Kidney tubule cell (primary cell): ENCODE results near the gene SLC15A5.
A peak's percentile ranks its signal among the peaks of the same experiment; 100 is the strongest.

Source experiments
- DNase-seq: peaks from one replicate; pipeline ENCODE4 v3.0.0-alpha.2; 2018; ENCODE audit warnings: low spot score

Gene SLC15A5

DNA sequence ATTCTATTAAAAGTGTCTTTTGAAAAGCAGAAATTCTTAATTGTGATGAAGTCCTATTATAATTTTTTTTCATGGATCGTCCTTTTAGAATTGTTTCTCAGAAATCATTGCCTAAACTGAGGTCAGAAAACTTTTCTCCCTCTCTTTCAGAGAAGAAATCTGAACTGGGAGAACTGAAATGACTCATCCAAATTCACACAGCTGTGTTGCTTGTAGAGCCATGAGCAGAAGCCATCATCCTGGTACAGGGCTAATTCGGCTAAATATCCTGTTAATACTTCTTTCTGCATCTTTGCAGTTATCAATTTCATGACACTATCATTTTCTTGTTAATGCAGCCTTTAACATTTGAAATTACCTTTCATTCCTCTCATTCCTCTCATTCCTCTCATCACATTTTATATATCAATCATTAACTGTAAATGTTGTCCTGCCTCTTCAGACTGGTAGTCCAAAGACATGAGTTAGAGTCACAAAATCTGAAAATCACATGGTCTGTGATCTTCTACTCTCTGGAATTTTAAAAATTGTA, 15.5 kb downstream of the SLC15A5 start:
- DNase-seq: peak; percentile 62

DNA sequence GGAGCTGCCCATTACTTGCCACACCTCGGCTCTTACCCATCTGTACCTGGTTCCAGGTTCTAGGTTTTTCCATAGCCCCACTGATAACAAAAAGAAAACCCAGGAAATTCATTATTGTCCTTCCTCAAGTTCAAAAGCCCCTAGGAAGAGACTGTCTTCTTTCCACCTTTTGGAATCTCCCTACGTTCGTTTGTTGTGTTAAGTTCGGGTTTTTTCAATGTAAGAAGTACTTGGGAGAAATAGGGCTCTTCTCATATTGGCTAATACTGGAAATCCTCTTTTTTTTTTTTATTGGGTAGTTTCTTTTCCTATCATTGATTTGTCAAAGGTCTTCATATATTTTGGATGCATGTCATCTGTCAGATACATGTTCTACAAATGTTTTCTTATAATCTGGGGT, 17.3 kb downstream of the SLC15A5 start:
- no peak for DNase-seq

DNA sequence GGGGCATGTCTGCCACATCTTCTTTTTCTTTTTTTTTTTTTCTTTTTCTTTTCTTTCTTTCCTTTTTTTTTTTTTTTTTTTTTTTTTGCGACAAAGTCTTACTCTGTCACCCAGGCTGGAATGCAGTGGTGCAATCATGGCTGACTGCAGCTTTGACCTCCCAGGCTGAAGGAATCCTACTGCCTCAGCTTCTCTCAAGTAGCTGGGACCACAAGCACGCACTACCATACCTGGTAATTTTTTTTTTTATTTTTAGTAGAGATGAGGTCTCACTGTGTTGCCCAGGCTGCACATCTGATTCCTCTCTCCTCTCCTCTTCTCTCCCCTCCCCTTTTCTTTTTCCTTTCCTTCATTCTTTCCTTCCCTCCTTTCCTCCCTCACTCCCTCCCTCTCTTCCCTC, 18.5 kb downstream of the SLC15A5 start:
- DNase-seq: peak; percentile 26

DNA sequence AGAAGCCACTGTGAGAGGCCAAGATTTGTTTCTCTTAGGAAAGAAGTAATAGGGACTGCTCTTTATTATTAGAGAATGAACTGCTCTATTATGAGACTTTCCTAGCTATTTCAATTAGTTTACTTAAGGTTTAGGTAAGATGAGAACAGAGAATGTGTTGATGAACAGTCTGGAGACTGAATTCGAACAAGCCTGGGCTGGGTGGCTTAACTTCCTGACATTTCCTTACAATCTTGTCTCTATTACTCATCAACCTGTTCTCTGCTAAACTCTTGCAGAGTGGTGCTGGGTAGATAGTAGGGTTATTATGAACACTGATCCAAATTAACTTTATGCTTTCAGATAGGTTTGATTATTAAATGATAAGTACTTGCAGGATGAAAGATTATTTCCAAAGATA, 31.2 kb downstream of the SLC15A5 start:
- DNase-seq: no peak

DNA sequence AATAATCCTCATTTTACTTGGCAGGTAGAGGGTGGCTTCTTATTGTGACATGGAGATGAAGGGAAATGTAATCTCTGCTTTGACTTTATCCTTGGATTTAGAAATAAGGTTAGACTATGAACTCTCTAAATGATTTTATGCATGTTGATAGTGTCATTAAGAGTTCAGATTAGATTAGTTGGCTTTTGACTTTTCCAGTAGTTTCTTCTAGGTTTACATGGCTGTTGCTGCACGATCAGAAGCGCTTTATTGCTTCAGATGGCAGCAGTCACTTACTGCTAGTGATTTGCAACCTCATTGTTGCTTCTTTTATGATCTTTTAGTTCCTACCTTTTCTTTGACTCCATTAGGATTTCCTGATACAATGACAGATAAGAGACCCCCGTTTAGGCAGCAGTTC, 32.3 kb downstream of the SLC15A5 start:
- no peak for DNase-seq

DNA sequence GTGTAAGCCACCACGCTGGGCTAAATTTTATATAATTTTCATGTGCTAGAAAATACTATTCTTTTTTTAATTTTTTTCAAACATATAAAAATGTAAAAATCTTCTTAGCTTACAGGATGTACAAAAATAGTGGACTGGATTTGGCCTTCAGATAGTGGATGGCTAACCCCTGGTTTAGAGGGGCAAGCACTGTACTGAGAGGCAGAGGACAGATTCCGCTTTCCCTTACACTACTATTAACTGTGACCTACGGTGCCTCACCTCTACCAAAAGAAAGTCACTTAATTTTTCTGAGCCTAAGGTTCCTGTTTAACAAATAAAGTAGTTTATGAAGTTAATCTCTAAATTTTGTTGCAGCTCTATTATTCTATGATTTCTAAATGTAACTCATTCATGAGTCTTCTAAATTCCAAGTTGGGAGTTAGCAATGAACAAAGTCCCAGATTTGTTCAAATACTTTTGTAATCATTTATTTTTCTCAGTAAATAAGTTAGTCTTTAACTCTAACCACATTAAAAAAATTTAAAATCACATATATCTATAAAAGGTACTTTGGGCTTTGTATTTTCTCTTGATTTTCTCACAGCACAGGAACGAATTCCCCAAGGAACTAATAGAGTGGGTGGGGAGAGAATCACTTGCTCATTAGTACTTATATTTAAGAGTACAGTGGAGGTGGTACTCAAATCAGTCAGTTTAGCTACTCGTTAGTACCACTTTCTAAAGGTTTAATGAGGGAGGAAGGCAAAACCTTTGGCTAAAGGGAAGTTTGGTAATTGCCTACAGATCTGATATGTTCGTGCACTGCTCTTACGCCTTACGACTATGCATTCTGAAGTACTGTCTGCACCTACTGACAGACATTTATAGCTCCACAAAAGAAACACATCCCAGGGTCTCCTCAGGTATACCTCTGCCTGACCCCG, 33.7 kb downstream of the SLC15A5 start:
- DNase-seq: no peak

DNA sequence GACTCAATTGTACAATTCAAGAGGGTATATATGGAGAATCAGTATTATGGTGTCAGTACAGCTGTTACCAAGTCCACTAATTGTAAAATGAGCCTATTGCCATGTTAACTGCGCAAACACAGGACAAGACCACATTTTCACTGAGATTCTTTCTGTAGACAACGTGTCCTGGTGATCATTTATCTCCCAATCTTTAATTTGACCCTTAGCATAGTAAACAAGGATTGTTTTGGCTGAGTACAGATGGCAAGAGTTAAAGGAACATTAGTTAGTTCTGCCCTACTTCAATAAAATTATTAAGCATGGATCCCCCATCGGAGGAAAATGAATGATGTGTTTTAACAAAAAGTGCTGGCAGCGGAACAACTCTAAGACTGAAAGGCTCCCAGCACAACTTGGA, 36.1 kb downstream of the SLC15A5 start:
- no peak for DNase-seq

DNA sequence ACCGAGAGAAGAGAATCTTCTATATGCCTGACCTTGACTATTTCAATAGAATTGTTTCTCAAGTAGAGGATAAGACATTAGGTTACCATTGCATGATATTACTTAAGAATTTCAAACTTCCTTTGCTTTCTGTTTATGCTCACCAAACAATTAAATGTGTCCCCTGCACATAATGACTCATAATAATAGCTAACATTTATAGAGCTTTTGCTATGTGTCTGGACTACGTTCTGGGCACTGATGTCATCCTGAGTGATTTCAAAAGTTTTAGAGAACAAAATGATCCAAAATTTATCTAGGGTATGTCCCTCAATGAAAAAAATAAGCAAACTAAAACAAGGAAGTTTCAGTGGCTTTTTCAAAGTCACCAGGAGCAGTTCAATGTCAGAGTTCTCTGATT, 38.8 kb downstream of the SLC15A5 start:
- peak; percentile 10 for DNase-seq

DNA sequence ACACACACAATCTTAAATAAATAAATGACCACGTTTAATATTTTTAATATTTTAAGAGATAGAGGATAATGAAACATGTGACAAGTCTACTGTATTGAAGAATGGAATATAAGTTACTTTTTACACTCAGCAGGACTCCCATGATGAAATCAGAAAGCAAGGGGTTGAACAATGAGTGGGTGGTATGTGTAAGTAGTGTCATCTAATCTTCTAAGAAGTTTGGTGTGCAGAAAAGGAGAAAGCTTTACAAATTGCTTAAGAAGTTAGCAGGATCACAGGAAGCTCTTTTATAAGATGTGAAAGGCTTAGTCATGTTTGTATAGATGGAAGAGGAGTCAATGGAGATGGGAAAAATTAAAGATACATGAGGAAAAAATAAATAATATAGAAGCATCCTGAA, 47.8 kb downstream of the SLC15A5 start:
- no peak for DNase-seq

DNA sequence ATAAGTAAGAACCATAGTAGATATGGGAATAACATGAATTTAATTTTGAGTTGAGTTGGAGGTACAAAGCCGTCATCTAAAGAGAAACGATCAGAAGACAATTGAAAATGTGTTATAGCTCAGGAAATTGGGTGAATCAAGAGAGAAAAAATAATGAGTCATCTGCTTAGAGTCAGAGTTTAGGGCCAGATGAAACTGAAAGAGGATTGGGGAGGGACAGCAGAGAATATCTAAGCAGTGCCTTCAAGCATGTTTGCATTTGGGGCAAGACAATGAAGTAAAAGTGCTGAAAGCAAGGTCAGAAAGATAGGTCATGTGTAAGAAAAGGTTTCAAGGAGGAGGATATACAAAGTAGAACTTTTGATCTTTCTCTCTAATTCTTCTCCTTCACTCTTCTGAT, 49.4 kb downstream of the SLC15A5 start:
- DNase-seq: no peak

DNA sequence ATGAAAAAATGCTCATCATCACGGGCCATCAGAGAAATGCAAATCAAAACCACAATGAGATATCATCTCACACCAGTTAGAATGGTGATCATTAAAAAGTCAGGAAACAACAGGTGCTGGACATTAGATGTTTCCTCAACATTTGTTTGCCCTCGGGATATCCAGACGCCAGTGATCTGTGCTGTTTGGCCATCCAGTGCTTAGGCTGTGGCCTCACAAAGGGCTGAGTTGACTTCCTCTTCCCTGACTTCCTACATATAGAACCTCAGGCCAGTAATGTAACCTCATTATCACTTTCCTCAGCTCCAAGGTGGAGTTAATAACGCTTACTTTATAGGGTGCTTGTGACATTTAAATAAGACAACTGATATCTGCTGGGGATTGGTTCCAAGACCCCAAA, 51.8 kb downstream of the SLC15A5 start:
- no peak for DNase-seq

DNA sequence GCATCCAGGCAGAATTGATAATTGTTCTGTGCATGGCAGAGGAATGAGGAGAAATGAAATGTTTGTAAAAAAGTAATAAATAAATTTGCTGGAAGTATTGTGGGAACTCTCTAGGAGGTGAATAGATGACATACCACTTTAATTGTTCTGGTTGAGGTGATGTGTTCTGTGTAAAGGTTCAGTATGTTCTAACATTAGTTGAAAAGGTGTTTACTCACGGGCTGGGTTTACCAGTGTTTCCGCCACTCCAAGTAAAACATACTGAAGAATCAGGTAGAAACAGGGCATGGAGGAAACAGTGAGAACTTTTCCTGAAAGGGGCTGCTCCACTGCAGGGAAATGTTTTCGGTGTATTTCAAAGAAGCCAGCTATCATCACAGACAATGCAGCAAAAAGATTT, 53.3 kb downstream of the SLC15A5 start:
- DNase-seq: no peak

DNA sequence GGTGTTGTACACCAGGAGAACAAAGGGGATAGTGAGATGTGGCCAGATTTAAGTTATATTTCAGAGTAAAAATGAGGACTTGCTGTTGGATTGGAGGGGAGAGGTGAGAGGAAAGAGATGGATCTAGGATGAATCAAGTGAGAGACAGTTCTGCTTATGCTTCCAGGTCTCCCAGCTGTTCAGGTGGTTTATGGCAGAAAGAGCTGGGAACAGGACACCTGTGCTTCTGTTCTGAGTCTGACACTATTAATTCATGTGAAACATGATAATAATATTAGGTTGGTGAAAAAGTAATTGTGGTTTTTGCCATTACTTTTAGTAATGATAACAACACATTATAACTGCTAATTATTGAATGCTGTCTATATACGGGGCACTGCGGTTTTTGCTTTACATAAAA, 55.7 kb downstream of the SLC15A5 start:
- no peak for DNase-seq

DNA sequence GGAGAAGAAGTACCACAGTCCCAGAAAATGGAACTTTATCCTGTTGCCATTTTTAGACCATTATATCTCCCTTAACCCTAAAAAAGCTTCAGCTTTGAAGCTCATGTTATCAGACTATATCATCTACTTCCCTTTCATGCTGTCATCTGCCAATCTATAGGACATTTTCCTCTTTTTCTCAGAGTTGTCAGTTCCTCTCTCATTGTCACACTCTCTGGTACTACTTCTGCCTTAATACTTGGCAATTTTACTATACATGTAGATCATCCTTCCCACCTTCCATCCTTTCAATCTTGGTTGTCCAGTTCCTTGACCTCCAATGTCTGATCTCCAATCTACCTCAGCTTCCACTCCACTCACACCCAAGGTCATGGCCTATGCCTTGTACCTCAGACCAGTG, 57.4 kb downstream of the SLC15A5 start:
- no peak for DNase-seq

DNA sequence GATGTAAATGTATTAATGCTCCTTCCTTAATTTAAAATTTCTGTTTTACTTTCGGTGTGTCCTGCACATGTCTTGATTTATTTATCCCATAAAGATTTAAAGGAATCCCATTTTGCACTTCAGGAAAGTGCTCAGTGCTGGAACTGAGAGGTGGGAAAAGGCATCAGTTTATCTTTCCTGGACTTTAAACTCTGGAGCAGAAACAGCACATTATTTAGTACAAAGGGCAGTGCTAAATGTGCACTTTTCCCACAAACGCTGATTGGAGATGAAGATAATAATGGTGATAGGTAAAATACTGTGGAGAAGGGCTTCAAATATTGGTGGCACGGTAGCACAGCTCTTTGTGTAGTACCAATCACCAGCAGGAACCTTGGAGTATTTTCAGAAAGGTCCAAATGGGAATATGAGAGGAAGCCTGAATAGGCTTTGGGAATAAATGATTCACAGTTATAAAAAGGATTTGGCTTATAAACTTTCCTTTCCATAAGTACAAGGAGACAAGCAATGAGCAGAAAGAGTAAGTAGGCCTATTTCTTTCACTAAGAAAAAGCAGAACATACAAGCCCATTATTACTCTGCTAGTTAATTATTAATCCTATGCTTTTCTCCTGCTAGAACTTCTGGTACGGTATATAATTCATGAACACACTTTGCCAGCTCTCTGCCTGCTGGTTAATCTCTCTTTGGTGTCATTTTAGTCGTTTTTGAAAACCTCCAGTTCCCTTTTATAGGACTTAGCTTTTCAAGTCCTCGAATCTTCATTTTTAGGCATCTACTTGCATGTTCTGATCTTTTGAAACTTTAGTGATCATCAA, 58.3 kb downstream of the SLC15A5 start:
- no peak for DNase-seq

DNA sequence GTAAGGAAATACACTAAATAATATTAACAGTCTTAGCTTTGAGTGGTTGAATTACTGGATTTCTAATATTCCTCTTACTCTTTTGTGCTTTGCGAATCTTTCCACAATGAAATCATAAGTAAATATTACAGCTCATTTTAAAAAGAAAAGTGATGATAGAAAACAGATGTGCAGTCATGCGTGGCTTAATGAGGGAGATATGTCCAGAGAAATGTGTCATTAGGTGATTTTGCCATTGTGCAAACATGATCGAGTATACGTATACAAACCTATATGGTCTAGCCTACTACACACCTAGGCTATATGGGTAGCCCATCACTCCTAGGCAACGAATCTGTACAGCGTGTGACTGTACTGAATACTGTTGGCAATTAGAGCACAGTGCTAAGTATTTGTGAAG, 59.3 kb downstream of the SLC15A5 start:
- DNase-seq: no peak

DNA sequence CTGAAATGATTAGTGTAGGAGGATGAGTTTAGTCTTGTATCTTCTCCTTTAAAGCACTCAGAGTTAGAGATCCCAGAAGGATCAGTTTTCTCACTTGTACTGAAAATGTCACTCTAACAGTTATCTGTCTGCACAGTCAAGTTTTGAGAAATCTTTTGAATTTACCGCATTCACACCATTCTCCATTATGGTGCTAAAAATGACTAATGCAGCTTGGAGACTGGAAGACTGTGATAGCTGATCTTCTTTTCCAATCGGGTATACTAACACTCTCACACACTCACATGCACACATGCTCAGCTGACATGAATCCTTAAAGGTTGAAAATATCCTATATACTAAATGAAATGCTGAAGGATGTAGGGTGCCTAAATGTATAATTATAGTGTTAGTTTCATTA, 65.8 kb downstream of the SLC15A5 start:
- DNase-seq: no peak

DNA sequence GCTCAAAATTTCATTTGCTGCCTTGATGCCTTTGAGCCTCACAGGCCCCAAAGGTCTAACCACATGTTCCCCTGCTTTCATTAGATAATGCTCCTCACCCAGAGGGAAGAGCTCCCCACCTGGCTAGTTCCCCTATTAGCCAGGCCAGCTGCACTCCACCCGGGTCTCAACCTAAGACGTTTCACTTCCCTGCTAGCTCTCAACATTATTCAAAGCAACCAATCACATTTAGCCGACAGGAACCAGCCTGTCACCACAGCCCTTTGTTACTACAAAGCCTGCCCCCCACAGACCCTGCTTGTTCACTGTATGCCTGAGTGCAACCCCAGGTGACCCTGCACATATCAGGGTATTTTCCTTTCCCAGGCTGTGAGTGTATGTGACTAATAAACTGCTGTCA, 78.6 kb downstream of the SLC15A5 start:
- no peak for DNase-seq

DNA sequence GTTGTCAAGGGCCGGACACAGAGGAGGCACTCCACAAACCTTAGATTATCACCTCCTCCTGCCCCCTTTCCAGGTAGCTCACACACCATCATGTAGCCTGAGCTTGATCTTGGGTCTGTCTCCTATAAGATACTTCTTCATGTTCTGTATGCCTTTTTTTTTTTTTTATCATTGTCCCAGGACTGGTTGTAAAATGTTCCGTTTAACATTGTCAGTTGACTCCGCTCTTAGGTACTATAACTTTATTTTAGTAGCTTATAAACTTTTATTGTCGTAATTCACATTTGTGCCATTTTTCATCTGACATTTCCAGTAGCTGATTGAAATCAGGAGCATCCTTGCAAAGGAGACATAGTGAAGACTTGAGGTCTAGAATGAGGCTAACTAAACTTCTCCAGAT, 79.9 kb downstream of the SLC15A5 start:
- no peak for DNase-seq

DNA sequence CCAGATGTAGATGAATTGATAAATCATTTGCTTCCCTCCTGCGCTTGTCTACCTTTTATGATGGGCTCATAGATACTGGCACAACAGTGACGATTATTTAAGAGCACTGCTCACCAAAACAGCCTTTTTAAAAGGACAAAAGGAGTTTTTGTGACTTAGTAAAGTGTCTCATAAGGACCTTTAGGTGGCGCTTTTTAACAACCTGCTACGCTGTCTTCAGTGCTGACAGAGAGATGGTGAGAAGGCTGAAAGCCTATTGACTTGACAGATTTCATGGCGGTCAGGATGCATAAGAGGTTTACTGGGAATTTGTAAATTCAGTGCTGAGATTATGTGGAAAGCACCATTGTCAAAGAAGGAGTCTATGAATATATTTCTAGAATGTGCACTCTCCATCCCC, 87.6 kb downstream of the SLC15A5 start:
- DNase-seq: peak; percentile 37

DNA sequence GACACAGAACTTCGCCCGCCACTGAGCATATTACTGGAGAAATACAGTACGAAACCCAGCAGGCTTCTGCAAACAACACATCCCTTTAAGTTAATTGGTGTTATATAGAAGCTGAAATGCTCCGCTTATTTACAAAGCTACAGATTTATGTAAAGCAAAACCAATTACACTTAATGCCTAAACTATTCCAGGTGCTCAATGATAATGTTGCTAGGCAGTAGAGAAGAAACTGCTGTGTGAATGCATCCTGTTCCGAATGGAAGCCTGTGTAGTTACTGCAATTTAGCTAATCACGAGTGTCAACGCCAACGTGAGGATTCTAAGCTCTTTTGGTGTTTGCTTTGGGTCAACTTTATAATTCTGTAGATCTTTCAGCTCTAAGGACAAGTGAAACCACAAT, 89.8 kb downstream of the SLC15A5 start:
- DNase-seq: no peak

DNA sequence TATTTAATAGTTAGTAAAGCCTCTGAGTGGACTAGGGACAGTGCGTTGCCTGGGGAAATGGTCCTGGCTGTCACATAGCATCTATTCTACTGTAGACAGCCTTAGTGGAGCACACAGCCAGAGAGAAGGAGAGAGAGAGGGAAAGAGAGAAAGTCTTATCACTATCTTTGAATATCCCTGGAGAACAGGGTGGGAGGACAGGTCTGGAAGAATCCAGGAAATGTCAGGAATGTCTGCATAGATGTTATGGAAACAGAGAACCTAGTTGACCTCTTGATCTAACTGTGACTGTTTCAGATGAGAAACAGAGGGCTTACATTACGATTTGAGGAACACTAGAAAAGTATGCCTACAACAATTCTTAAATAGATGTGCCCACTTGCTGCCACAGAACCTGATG, 92.8 kb downstream of the SLC15A5 start:
- peak; percentile 2 for DNase-seq

DNA sequence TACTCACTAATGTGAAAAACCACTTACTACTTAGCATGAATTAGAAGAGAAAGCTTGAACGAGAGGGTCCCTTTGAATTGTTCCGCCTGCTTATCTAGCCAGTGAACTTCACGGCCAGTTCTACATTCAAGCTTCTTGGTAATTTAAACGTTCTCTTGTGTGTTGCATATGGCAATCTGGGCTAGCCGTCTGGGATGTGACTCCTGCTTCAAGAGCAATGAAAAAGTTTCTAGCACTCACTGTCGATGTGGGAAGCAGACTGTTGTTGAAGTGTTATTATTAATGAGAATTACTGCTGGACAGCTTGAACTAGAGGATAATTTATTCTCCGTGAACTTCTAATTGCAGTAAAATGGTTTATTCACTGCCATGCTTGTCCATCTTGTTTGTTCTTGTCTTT, 93.9 kb downstream of the SLC15A5 start:
- DNase-seq: no peak
